AG08396 (cell line): ENCODE data around the gene CDK14.

ENCODE experiments used
- DNase-seq: peaks from one replicate; pipeline ENCODE4 v3.0.0; 2012; ENCODE audit warnings: low spot score, mixed read lengths

Gene CDK14

GRCh38 chr7:91019686-91020385 lies 423.7 kb downstream of the CDK14 start:
- no peak for DNase-seq

- DNase-seq, result no peak
Measured at GRCh38 chr7:91020636-91021385, 424.7 kb downstream of the CDK14 start.

- DNase-seq, result no peak
Measured at GRCh38 chr7:91021956-91022355, 425.8 kb downstream of the CDK14 start.

GRCh38 chr7:91025906-91026390 lies 429.8 kb downstream of the CDK14 start:
- DNase-seq, result no peak

- no peak for DNase-seq
Measured at GRCh38 chr7:91029688-91030087, 433.6 kb downstream of the CDK14 start.

GRCh38 chr7:91030680-91031380 lies 434.7 kb downstream of the CDK14 start:
- no peak for DNase-seq

GRCh38 chr7:91031757-91032156 lies 435.6 kb downstream of the CDK14 start:
- no peak for DNase-seq

- no peak for DNase-seq
Measured at GRCh38 chr7:91033574-91033973, 437.5 kb downstream of the CDK14 start.

- DNase-seq, result peak; percentile 52
Measured at GRCh38 chr7:91034459-91035368, 438.6 kb downstream of the CDK14 start.

- DNase-seq, result no peak
Measured at GRCh38 chr7:91039033-91039432, 442.9 kb downstream of the CDK14 start.

GRCh38 chr7:91041141-91041540 lies 445.0 kb downstream of the CDK14 start:
- DNase-seq, result no peak

GRCh38 chr7:91041901-91042484 lies 445.9 kb downstream of the CDK14 start:
- DNase-seq, result no peak

- DNase-seq, result no peak
Measured at GRCh38 chr7:91043186-91043585, 447.1 kb downstream of the CDK14 start.

- DNase-seq, result no peak
Measured at GRCh38 chr7:91043924-91044645, 448.0 kb downstream of the CDK14 start.

- no peak for DNase-seq
Measured at GRCh38 chr7:91045606-91046005, 449.5 kb downstream of the CDK14 start.

- DNase-seq, result no peak
Measured at GRCh38 chr7:91046322-91047089, 450.4 kb downstream of the CDK14 start.

GRCh38 chr7:91047636-91048035 lies 451.5 kb downstream of the CDK14 start:
- no peak for DNase-seq

- no peak for DNase-seq
Measured at GRCh38 chr7:91050677-91051076, 454.6 kb downstream of the CDK14 start.

- DNase-seq, result no peak
Measured at GRCh38 chr7:91051966-91052365, 455.8 kb downstream of the CDK14 start.

- DNase-seq, result no peak
Measured at GRCh38 chr7:91054374-91054773, 458.3 kb downstream of the CDK14 start.
